Mesothelial cell of epicardium (in vitro differentiated cells): ENCODE measurements around the gene SLC6A7. TPM values are rescaled to one million over a fixed set of nuclear protein-coding genes. Genes with fewer than 3 reads are reported as not detected.

Experiments used
- DNase-seq, 2 experiments: peaks; one replicate each; pipeline ENCODE4 v3.0.0; 2021; ENCODE audit warnings: low spot score in 2 of 2; ENCODE audit not compliant: unreplicated experiment in 2 of 2
- H3K27ac Mint-ChIP-seq: 2 replicates; pipeline ENCODE4 v1.8.0; 2021; ENCODE audit warnings: mixed read lengths
- H3K27me3 Mint-ChIP-seq: 2 replicates; pipeline ENCODE4 v1.8.0; 2021; ENCODE audit warnings: low read depth, mixed read lengths
- H3K36me3 Mint-ChIP-seq: 2 replicates; pipeline ENCODE4 v1.8.0; 2021; ENCODE audit warnings: mixed read lengths
- H3K4me1 Mint-ChIP-seq: 2 replicates; pipeline ENCODE4 v1.8.0; 2021; ENCODE audit warnings: mixed read lengths
- H3K4me3 Mint-ChIP-seq: 2 replicates; pipeline ENCODE4 v1.8.0; 2021; ENCODE audit warnings: mild to moderate bottlenecking, moderate library complexity, mixed read lengths
- H3K9me3 Mint-ChIP-seq: 2 replicates; pipeline ENCODE4 v1.8.0; 2021; ENCODE audit warnings: mixed read lengths
- CTCF ChIP-seq: fragments of 200-600 bp; sonication (generic); IDR thresholded peaks from one replicate; pipeline ENCODE4 v1.5.0; 2021; ENCODE audit warnings: antibody characterized with exemption; ENCODE audit not compliant: unreplicated experiment
- total RNA-seq: library from RNA; stranded (reverse); gene quantifications from 3 replicates; pipeline ENCODE4 v1.2.1, GENCODE V29; 2021

Gene SLC6A7
- total RNA-seq, 1 donor from 2014 or later, result not detected

DNA sequence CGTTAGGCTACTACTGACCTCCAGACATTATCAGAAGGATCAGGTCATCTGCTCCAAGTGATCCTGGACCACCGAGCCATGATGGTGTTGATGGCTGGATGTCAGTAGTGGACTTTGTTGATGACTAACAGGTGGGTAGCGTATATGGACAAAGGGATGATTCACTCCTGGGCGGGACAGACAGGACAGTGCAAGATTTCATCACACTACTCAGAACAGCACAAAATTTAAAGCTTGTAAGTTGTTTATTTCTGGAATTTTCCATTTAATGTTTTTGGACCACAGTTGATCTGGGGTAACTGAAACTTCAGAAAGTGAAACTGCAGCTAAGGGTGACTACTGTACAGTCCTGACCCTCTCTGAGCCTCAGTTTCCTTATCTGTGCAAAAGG lies 46.9 kb upstream of the SLC6A7 start:
- Mint-ChIP-seq H3K27me3 (no peaks in the 10 kb centered on the region), H3K36me3 (no peaks in the 10 kb centered on the region), H3K4me3 (no peak overlapping the region), H3K4me1 (peaks cover 74% of the 10 kb centered on the region), H3K27ac (peak overlapping the region; percentile 100), H3K9me3 (no peaks in the 10 kb centered on the region)
- no peak for DNase-seq
- no peak for TF ChIP-seq CTCF

- no peaks in the 10 kb centered on the region for H3K27me3 Mint-ChIP-seq
- H3K4me3 Mint-ChIP-seq, result peak overlapping the region; percentile 48
- DNase-seq, result no peak
- no peaks in the 10 kb centered on the region for H3K9me3 Mint-ChIP-seq
- H3K4me1 Mint-ChIP-seq, result peaks cover 67% of the 10 kb centered on the region
- H3K27ac Mint-ChIP-seq, result peak overlapping the region; percentile 100
- no peaks in the 10 kb centered on the region for H3K36me3 Mint-ChIP-seq
- TF ChIP-seq CTCF, result no peak
Observed at GRCh38 chr5:150143350-150144245, 46.3 kb upstream of the SLC6A7 start.

GRCh38 chr5:150144246-150144801 lies 45.5 kb upstream of the SLC6A7 start:
- DNase-seq, result peak in 1 of 2 experiments; percentile 63
- H3K9me3 Mint-ChIP-seq, result no peaks in the 10 kb centered on the region
- no peaks in the 10 kb centered on the region for H3K27me3 Mint-ChIP-seq
- H3K36me3 Mint-ChIP-seq, result no peaks in the 10 kb centered on the region
- peak overlapping the region; percentile 48 for H3K4me3 Mint-ChIP-seq
- H3K4me1 Mint-ChIP-seq, result peaks cover 60% of the 10 kb centered on the region
- TF ChIP-seq CTCF, result no peak
- H3K27ac Mint-ChIP-seq, result peak overlapping the region; percentile 100

GRCh38 chr5:150144879-150145278 lies 45.0 kb upstream of the SLC6A7 start:
- H3K4me1 Mint-ChIP-seq, result peaks cover 55% of the 10 kb centered on the region
- H3K27me3 Mint-ChIP-seq, result no peaks in the 10 kb centered on the region
- no peak for DNase-seq
- TF ChIP-seq CTCF, result no peak
- no peaks in the 10 kb centered on the region for H3K36me3 Mint-ChIP-seq
- H3K27ac Mint-ChIP-seq, result peak overlapping the region; percentile 91
- H3K9me3 Mint-ChIP-seq, result no peaks in the 10 kb centered on the region
- H3K4me3 Mint-ChIP-seq, result peak overlapping the region; percentile 14

GRCh38 chr5:150146235-150146634 lies 43.6 kb upstream of the SLC6A7 start:
- Mint-ChIP-seq H3K27ac (peak overlapping the region; percentile 79), H3K4me1 (peaks cover 49% of the 10 kb centered on the region)

More at GRCh38 chr5:150146235-150146634, 43.6 kb upstream of the SLC6A7 start:
- no peak for DNase-seq
- Mint-ChIP-seq H3K9me3 (no peaks in the 10 kb centered on the region), H3K4me3 (no peak overlapping the region), H3K27me3 (no peaks in the 10 kb centered on the region), H3K36me3 (no peaks in the 10 kb centered on the region)
- no peak for TF ChIP-seq CTCF
